T-helper 1 cell treated with Interleukin-12 subunit alpha and Interleukin-12 subunit beta and Interleukin-4 antibody, amounts not matched to agents 30 μg/mL and 1 μg/mL, for 36 hours (primary cell): ENCODE measurements around the gene PDXDC1.
"Not testable (repeated sequence)": the region's sequence is repeated elsewhere in the genome, so short reads cannot be mapped to it uniquely, and the experiment has no call there.

Experiments used
- H3K27ac Mint-ChIP-seq: one replicate; pipeline ENCODE4 v1.8.0; 2021; ENCODE audit warnings: mild to moderate bottlenecking, mixed read lengths
- H3K27me3 Mint-ChIP-seq: one replicate; pipeline ENCODE4 v1.8.0; 2021; ENCODE audit warnings: low read depth, mixed read lengths
- H3K36me3 Mint-ChIP-seq: one replicate; pipeline ENCODE4 v1.8.0; 2021; ENCODE audit warnings: low read depth, mixed read lengths
- H3K4me1 Mint-ChIP-seq: one replicate; pipeline ENCODE4 v1.8.0; 2021; ENCODE audit warnings: low read depth, mixed read lengths
- H3K4me3 Mint-ChIP-seq: one replicate; pipeline ENCODE4 v1.8.0; 2021; ENCODE audit warnings: mild to moderate bottlenecking, moderate library complexity, mixed read lengths
- H3K9me3 Mint-ChIP-seq: one replicate; pipeline ENCODE4 v1.8.0; 2021; ENCODE audit warnings: mixed read lengths

PDXDC1 gene

DNA sequence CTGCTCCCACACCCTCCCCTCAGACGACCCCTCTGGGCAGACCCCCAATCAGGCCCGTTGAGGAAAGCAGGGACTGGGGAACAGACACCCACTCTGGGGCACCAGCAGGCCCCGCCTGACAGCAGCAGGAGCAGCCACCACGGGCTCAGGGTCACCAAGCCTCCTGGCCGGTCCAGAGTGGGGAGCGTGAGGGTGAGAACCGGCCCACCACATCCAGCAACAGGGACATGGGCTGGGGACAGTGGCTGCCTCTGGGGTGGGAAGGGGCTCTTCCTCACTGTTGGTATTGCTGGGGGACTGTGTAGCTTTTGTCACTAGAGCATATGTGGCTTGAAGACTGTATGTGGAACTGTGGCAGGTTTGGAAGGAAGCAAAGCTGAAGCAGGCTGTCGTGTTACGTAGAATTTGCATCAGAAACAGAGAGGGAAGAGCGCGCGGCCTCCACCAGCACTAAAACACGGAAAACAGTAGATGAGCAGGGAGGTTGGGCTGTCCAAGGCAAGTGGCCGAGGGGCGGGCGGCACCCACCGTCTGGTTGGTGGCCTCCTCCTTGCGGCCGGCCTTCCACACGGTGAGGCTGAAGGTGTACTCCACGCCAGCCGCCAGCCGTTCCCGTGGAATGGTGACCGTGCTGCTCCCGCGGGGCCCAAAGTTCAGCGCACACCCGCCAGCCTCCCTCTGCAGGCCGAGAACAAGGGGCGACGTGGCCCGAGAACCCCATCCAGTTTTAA is 160.1 kb downstream of the PDXDC1 start:
- H3K27me3 Mint-ChIP-seq, H3K4me3 Mint-ChIP-seq, H3K4me1 Mint-ChIP-seq, H3K9me3 Mint-ChIP-seq, H3K36me3 Mint-ChIP-seq, H3K27ac Mint-ChIP-seq: not testable (repeated sequence)

DNA sequence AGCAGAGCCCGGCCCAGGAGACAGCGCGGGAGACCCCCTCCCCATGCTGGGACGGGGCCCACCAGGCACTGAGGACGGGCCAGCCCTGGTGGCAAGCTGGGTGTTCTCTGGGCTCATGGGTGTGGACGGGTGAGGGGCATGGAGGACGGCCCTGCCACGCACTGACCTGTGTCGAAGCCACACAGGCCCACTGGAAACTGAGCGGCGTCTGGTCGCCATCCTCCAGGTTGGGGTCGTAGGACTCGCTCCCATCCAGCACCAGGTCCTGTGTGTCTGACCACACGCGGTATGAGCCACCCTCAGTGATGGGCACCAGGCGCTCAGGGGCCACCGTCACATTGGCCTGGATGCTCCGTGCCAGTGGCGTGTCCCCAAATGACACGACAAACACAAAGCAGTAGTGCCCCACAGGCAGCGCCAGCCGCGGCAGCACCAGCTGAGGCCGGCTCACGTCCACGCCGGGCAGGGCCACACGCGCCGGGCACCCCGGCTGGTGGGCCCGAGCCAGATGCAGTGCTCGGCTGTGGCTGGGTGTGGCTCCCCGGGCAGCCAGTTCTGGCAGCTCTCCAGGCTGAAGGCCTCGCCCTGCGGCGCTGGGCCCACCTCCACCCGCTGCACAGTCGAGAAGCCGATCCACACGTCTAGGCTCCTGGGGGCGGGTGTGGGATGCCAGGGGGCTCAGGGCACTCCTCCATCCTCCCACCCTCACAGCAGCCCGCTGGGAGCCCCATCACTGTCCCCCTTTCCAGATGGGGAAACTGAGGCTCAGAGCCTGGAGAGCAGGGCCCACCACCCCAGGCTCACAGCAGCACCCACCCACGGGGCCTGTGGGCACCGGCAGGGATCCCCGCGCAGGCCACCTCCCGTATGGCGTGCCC is 160.9 kb downstream of the PDXDC1 start:
- H3K4me1 Mint-ChIP-seq, H3K4me3 Mint-ChIP-seq, H3K27ac Mint-ChIP-seq, H3K36me3 Mint-ChIP-seq, H3K9me3 Mint-ChIP-seq, H3K27me3 Mint-ChIP-seq: not testable (repeated sequence)

DNA sequence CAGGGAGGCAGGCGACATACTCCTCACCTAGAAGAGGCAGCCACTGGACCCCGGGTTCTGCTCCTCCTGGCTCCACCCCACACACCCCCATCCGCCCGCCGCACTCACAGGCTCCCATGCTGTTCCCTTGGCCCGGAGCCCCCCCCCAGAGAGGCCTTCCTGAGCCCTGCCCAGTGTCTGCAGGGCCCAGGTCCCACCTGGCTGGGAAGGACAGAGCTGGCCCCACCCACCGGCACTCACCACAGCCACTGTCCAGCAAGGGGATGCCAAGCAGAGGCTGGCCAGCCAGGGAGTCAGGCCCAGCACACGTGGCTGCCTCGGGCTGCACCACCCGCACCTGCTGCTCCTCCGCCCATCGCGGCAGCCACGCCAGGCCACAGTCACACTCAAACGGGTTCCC is 162.7 kb downstream of the PDXDC1 start:
- not testable (repeated sequence) for H3K27ac Mint-ChIP-seq, H3K27me3 Mint-ChIP-seq, H3K4me1 Mint-ChIP-seq, H3K4me3 Mint-ChIP-seq, H3K36me3 Mint-ChIP-seq, H3K9me3 Mint-ChIP-seq

DNA sequence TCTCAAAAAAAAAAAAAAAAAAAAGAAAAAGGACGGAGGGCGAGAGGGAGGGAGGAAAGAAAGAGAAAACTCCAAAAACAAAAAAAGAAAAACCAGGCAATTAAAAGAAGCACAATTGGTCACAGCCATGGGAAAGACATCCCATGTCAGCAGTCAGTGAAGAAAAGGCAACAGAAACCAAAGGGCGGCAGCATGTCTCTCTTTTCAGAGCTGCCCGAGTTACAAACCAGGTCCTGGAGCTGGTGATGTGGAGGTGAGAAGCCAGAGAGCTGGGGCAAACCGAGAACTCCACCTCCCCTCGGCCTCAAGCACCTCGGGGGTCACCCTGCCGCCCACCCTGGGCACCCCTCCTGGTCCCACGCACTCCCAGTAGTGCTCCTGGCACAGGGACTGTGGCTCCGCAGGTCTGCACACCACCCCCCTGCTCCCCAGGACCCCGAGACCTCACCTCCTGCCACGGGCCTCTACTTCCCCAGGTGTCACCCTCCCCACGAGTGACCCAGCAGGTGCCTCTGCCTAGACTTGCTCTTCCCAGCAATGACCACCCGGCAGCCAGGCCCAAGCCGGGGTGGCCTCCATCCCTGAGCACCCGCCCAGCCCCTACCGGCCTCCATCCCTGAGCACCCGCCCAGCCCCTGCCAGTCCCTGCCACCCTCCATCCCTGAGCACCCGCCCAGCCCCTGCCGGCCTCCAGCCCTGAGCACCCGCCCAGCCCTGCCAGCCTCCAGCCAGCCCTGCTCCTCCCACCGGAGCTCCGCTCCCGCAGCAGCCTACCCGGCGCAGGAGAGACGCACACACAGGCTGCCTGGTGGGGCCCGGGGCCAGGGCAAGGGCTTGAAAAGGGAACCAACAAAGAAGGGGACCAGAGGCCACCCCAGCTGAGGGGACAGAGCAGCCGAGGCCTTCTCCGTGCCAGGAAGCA is 165.9 kb downstream of the PDXDC1 start:
- H3K9me3 Mint-ChIP-seq, H3K27me3 Mint-ChIP-seq, H3K36me3 Mint-ChIP-seq, H3K4me1 Mint-ChIP-seq, H3K27ac Mint-ChIP-seq, H3K4me3 Mint-ChIP-seq: not testable (repeated sequence)

DNA sequence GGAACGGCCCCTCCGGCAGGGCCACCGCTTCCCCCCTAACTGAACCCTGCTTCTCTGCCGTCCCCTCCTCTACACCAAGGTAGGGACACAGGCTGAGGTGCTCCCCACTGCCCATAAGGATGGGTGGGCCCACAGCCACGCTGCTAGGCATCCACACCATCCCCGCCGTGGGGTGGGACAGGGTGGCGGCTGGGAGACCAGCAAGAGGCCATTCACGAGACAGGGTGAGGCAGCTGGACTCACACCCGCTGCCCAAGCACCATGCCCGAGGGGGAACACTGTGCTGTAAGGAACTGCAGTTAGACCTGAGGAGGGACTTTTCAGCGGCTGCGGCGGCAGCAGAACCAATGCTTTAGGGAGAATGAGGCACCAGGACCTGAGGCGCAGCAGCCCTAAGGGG is 166.8 kb downstream of the PDXDC1 start:
- no peaks in the 10 kb centered on the region for H3K9me3 Mint-ChIP-seq
- no peaks in the 10 kb centered on the region for H3K36me3 Mint-ChIP-seq
- no peak overlapping the region for H3K27ac Mint-ChIP-seq
- H3K4me3 Mint-ChIP-seq = no peak overlapping the region
- no peaks in the 10 kb centered on the region for H3K4me1 Mint-ChIP-seq
- H3K27me3 Mint-ChIP-seq = no peaks in the 10 kb centered on the region

DNA sequence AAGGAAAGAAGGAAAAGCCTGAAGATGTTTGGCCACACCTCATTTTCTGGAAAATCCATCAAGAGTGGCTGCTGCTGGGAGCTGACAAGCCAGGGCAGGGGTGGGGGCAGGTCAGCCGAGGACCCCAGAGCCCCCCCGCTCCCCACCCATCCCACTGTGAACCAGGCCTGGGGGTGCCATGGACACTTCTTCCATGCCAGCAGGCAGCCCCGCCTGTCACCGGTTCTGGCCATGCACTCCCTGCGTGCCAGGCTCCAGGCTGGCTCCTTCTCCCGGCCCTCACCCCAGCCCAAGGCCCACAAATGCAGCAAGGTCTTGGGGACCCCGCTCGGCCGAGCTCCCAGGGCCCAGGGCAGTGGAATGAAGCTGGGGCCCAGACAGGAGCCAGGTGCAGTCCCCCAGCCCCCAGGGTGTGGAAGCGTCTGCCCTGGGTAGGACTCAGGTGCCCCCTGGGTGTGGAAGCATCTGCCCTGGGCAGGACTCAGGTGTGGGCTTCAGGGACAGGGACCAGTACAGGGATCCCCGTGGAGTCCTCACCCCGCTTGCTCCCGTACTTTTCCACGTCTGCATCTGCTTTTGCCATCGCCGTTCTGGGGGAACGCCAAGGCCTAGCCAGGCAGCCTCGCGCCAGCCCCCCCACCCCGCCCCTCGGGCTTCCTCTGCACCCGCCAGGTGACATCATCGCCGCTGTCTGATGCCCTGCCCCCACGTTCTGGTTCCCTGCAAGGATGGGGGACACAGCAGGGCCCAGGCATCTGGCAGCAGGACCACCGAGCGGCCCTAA is 167.5 kb downstream of the PDXDC1 start:
- not testable (repeated sequence) for H3K27ac Mint-ChIP-seq, H3K27me3 Mint-ChIP-seq, H3K36me3 Mint-ChIP-seq, H3K9me3 Mint-ChIP-seq, H3K4me3 Mint-ChIP-seq, H3K4me1 Mint-ChIP-seq

DNA sequence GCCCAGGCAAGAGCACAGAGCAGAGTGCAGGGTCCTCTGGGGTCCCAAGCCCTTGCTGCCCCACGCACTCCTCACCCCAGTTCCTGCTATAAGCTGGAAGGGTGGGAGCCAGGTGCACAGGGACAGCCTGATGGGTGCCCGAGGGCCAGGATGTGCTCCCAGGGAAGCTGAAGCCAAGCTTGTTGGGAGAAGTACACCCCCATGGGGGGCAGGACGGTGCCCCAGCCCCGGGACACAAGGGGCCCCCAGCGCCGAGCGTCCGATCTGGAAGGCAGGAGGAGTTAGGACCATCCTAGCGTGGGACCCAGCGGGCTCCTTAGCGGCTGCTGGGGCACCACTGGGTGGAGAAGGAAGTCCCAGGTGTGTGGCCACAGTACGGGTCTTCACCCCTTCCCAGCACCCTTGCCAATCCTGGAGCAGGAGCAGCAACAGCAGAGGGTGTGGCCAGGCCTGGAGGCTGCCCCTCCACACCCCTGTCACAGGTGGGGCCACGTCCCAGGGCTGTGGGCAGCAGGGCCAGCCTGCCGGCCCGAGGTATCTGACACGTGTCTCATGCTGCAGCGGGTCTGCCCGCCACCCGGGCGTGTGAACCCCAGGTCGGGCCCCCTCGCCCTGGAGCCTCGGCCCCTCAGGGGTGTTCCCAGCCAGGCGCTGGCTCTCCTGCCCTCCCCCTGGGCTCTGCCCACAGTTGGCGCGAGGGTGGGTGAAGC is 168.2 kb downstream of the PDXDC1 start:
- H3K27ac Mint-ChIP-seq, H3K27me3 Mint-ChIP-seq, H3K36me3 Mint-ChIP-seq, H3K9me3 Mint-ChIP-seq, H3K4me3 Mint-ChIP-seq, H3K4me1 Mint-ChIP-seq: not testable (repeated sequence)

DNA sequence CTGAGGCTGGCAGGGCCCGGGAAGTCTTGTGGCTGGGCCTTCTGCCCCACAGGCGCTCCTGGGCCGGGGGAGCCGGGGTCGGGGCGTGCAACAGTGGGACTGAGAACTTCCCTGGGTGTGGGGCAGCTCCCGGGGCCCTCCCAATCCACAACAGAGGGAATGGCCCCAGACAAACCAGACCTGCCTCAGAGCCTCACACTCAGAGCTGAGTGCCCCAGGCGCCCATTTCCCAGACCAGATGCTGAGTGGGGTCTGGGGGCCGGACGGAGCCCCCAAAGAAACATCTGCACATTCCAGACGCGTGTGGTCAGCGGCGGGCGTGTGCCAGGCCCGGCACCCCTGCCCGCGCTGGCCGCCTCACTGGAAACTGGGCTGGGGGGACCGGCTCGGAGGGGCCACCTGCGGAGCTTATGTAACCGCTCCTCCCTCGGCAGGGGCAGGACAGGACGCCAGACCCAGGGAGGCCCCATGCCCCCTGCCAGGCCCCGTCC is 168.8 kb downstream of the PDXDC1 start:
- H3K27ac Mint-ChIP-seq, H3K4me3 Mint-ChIP-seq, H3K9me3 Mint-ChIP-seq, H3K27me3 Mint-ChIP-seq, H3K36me3 Mint-ChIP-seq, H3K4me1 Mint-ChIP-seq: not testable (repeated sequence)

DNA sequence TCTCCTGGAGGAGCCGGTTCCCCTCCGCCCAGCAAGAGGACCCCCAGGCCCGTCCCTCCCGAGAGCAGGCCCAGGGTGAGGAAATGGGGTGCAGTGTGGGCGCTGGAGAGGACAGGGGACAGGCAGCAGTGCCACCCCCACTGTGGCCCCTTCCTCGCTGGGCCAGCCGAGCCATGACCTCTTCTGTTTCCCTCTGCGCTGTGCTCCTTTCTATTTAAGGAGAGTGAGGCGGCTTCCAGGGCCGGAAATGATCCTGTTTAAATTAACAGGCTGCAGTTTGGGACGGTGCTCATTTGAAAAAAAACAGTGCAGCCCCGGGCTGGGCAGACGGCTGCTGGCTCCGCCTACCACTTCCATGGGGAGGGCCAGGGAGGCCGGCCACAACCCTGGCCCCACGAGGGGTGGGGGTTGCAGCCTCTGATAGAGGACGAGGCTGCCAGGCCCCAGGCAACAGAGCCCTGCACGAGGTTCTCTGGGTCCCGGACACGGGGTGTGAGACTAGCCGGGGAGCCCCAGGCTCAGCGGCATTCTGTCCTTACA is 169.3 kb downstream of the PDXDC1 start:
- H3K4me3 Mint-ChIP-seq, H3K4me1 Mint-ChIP-seq, H3K27me3 Mint-ChIP-seq, H3K9me3 Mint-ChIP-seq, H3K36me3 Mint-ChIP-seq, H3K27ac Mint-ChIP-seq: not testable (repeated sequence)

DNA sequence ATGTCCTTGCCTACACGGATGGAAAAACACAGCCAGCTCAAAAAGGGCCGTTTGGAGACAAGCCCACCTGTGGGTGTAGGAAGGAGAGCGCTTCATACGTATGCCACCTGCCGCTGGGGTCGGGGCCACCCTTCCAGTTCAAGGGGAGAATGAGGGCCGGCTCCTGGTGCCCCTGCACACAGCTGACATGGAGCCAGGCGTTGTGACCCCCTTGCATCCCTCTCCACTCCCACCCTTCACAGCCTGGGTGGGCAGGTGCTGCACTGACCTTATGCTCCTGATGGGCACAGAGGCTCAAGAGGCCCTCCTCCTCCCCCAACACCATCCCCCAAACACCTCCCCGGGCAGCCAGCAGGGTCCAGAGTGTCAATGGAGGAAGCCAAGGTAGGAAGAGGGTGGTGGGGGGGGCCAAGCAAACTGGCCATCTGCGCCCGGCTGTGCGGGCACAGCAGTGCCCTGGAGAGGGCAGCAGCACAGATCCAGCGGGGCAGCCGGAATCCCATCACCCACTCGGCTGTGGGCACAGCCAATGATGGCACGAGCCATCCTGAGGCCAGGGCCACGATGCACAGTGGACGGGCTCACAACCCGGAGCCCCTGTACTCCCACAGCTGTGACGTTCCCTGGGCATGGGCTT is 170.1 kb downstream of the PDXDC1 start:
- not testable (repeated sequence) for H3K27me3 Mint-ChIP-seq, H3K4me3 Mint-ChIP-seq

DNA sequence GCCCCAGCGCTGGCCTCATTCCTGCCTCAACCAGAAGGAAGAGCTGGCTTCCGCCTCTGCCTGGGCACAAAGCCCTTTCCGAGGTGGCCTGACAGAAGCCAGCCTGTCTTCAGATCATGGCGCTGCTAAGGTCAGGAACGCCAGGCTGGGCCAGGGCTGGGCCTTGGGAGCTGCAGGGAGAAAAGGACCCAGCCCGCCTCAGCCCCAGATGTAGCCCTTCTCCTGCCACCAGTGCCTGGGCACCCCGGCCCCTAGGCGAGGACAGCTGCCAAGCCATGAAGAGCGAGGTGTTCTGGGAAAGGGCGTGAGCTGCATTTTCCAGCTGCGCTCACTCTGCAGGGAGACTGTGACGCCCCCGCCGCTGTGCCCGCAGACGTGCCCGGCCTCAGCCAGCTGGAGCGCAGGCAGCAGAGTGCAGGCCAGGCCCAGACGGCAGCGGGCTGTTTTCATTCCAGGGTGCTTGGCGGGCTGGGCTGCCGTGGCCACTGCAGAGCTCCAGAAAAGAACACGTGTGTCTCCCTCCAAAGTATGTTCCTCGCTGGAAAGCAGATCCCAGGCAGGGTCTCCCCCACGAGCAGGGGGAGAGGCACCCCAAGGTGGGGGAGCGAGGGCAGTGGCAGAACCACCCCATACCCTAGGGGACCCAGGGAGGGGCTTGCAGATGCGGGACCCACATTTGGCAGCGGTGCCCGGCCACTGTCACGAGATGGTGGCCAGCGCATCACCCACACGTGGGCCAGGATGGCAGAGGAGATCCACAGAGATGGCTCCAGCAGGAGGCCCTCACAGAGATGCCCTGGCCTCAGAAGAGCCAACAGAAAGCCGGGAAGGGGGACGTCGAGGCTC is 170.8 kb downstream of the PDXDC1 start:
- H3K27me3 Mint-ChIP-seq, H3K4me1 Mint-ChIP-seq, H3K9me3 Mint-ChIP-seq, H3K36me3 Mint-ChIP-seq, H3K4me3 Mint-ChIP-seq, H3K27ac Mint-ChIP-seq: not testable (repeated sequence)

More for the DNA sequence above, 170.1 kb downstream of the PDXDC1 start:
- H3K9me3 Mint-ChIP-seq, H3K27ac Mint-ChIP-seq, H3K36me3 Mint-ChIP-seq, H3K4me1 Mint-ChIP-seq: not testable (repeated sequence)

DNA sequence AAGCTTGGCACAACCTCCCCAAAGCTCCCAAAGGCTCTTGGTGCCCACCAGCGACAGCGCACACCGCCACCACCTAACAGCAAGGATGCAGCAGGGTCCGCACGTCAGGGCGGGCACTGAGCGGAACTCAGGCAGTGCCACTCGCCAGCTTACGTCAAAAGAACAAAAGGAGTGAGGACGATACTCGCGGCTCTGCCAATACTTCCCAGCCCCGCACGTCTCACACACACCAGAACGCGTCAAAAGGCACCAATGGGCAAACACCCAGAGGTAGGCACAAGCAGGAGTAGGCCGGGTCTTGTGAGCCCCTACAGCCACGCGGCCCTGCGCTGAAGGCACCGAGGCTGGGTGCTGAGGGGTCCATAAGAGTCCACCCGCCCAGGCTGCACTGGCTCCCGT is 171.4 kb downstream of the PDXDC1 start:
- H3K9me3 Mint-ChIP-seq, H3K27me3 Mint-ChIP-seq, H3K4me1 Mint-ChIP-seq, H3K27ac Mint-ChIP-seq, H3K36me3 Mint-ChIP-seq, H3K4me3 Mint-ChIP-seq: not testable (repeated sequence)
